Astrocyte (in vitro differentiated cells and primary cell): Measurements from ENCODE around the gene EXOC6B. TPM values are rescaled to one million over a fixed set of nuclear protein-coding genes. Genes with fewer than 3 reads are reported as not detected.

Experiments
- DNase-seq: peaks from one replicate; pipeline ENCODE4 v3.0.0-alpha.2; 2010; ENCODE audit warnings: low read depth
- FAIRE-seq: peaks from 2 replicates; lab custom pipeline; 2011; peaks lifted over from hg19 to GRCh38; lab: Jason Lieb, UNC
- H2AFZ ChIP-seq: 2 replicates; pipeline ENCODE4 v1.6.0; 2012; ENCODE audit warnings: low read depth, low read length, inconsistent platforms
- H3K27ac ChIP-seq: 2 replicates; pipeline ENCODE4 v1.5.1; 2011; ENCODE audit warnings: low read depth, low read length, inconsistent platforms
- H3K27me3 ChIP-seq: 2 replicates; pipeline ENCODE4 v1.6.0; 2011; ENCODE audit warnings: low read length, inconsistent platforms; ENCODE audit not compliant: insufficient read depth
- H3K36me3 ChIP-seq: 2 replicates; pipeline ENCODE4 v1.5.1; 2011; ENCODE audit warnings: low read length, inconsistent platforms; ENCODE audit not compliant: insufficient read depth
- H3K4me1 ChIP-seq: 2 replicates; pipeline ENCODE4 v1.5.1; 2011; ENCODE audit warnings: low read length, inconsistent platforms; ENCODE audit not compliant: insufficient read depth
- H3K4me2 ChIP-seq: 2 replicates; pipeline ENCODE4 v1.6.0; 2012; ENCODE audit warnings: low read length, inconsistent platforms
- H3K4me3 ChIP-seq: 2 replicates; pipeline ENCODE4 v1.5.1; 2011; ENCODE audit warnings: low read depth, mild to moderate bottlenecking, low read length, inconsistent platforms; ENCODE audit not compliant: insufficient read depth
- H3K79me2 ChIP-seq: 2 replicates; pipeline ENCODE4 v1.6.0; 2012; ENCODE audit warnings: mild to moderate bottlenecking, low read length, inconsistent platforms; ENCODE audit not compliant: insufficient read depth
- H3K9ac ChIP-seq: 2 replicates; pipeline ENCODE4 v1.6.0; 2012; ENCODE audit warnings: mild to moderate bottlenecking, low read length, inconsistent platforms
- H3K9me3 ChIP-seq: 2 replicates; pipeline ENCODE4 v1.5.1; 2012; ENCODE audit warnings: low read depth, mild to moderate bottlenecking, low read length, inconsistent platforms; ENCODE audit not compliant: insufficient read depth
- H4K20me1 ChIP-seq: 2 replicates; pipeline ENCODE4 v1.6.0; 2012; ENCODE audit warnings: low read length, inconsistent platforms; ENCODE audit not compliant: insufficient read depth
- H3K27ac Mint-ChIP-seq: one replicate; pipeline ENCODE4 v1.8.0; 2021; ENCODE audit warnings: mild to moderate bottlenecking, mixed read lengths; ENCODE audit not compliant: unreplicated experiment
- H3K27me3 Mint-ChIP-seq: one replicate; pipeline ENCODE4 v1.8.0; 2021; ENCODE audit warnings: low read depth, mixed read lengths; ENCODE audit not compliant: unreplicated experiment
- H3K36me3 Mint-ChIP-seq: one replicate; pipeline ENCODE4 v1.8.0; 2021; ENCODE audit warnings: low read depth, mixed read lengths; ENCODE audit not compliant: unreplicated experiment
- H3K4me1 Mint-ChIP-seq: one replicate; pipeline ENCODE4 v1.8.0; 2021; ENCODE audit warnings: low read depth, mixed read lengths; ENCODE audit not compliant: unreplicated experiment
- H3K4me3 Mint-ChIP-seq: one replicate; pipeline ENCODE4 v1.8.0; 2021; ENCODE audit warnings: mild to moderate bottlenecking, moderate library complexity, mixed read lengths; ENCODE audit not compliant: unreplicated experiment
- H3K9me3 Mint-ChIP-seq: one replicate; pipeline ENCODE4 v1.8.0; 2021; ENCODE audit warnings: mild to moderate bottlenecking, mixed read lengths; ENCODE audit not compliant: unreplicated experiment
- CTCF ChIP-seq: IDR thresholded peaks from 2 replicates; pipeline ENCODE4 v1.5.1; 2011; ENCODE audit warnings: low read depth, mild to moderate bottlenecking, inconsistent platforms, low read length, moderate library complexity; ENCODE audit not compliant: insufficient read depth
- EZH2 ChIP-seq: IDR thresholded peaks from 2 replicates; pipeline ENCODE4 v1.6.1; 2012; ENCODE audit warnings: mild to moderate bottlenecking, low read length, inconsistent platforms; ENCODE audit not compliant: insufficient read depth
- total RNA-seq: library from RNA; stranded (reverse); gene quantifications from 2 replicates; pipeline ENCODE4 v1.2.1, GENCODE V29; 2021

The EXOC6B gene
- total RNA-seq, 1 donor from 2014 or later: 31.8 TPM

- H3K9me3 ChIP-seq: peaks cover 4% of the 10 kb centered on the region
- H3K27me3 ChIP-seq: no peaks in the 10 kb centered on the region
- H3K27ac ChIP-seq: no peak overlapping the region
- Mint-ChIP-seq H3K4me3 (no peak overlapping the region), H3K27me3 (no peaks in the 10 kb centered on the region), H3K4me1 (no peaks in the 10 kb centered on the region), H3K36me3 (peaks cover 3% of the 10 kb centered on the region), H3K9me3 (peaks cover 16% of the 10 kb centered on the region), H3K27ac (no peak overlapping the region)
- FAIRE-seq (no peak), DNase-seq (no peak)
- H3K9ac ChIP-seq: no peak overlapping the region
- H3K4me1 ChIP-seq: no peaks in the 10 kb centered on the region
- H3K36me3 ChIP-seq: no peaks in the 10 kb centered on the region
- no peaks in the 10 kb centered on the region for H3K79me2 ChIP-seq
- H2AFZ ChIP-seq: no peak overlapping the region
- H4K20me1 ChIP-seq: no peaks in the 10 kb centered on the region
- H3K4me2 ChIP-seq: no peak overlapping the region
- no peak overlapping the region for H3K4me3 ChIP-seq
- TF ChIP-seq EZH2 (no peak), CTCF (no peak)
Observed at GRCh38 chr2:72388263-72388662, 437.6 kb downstream of the EXOC6B start.

GRCh38 chr2:72386288-72386687 is 439.5 kb downstream of the EXOC6B start:
- DNase-seq (no peak), FAIRE-seq (no peak)
- peaks cover 4% of the 10 kb centered on the region for H3K9me3 ChIP-seq
- peaks cover 13% of the 10 kb centered on the region for H3K9me3 Mint-ChIP-seq
- H3K79me2 ChIP-seq: no peaks in the 10 kb centered on the region
- no peaks in the 10 kb centered on the region for H3K27me3 ChIP-seq
- no peak overlapping the region for H3K9ac ChIP-seq
- no peak overlapping the region for H3K27ac Mint-ChIP-seq
- TF ChIP-seq EZH2 (no peak), CTCF (no peak)
- H3K27me3 Mint-ChIP-seq: no peaks in the 10 kb centered on the region
- H3K36me3 ChIP-seq: no peaks in the 10 kb centered on the region
- H3K4me2 ChIP-seq: no peak overlapping the region
- no peak overlapping the region for H2AFZ ChIP-seq
- H3K4me3 ChIP-seq: no peak overlapping the region
- no peak overlapping the region for H3K27ac ChIP-seq
- H4K20me1 ChIP-seq: no peaks in the 10 kb centered on the region
- H3K4me3 Mint-ChIP-seq: no peak overlapping the region
- no peaks in the 10 kb centered on the region for H3K4me1 ChIP-seq
- peaks cover 3% of the 10 kb centered on the region for H3K36me3 Mint-ChIP-seq
- H3K4me1 Mint-ChIP-seq: no peaks in the 10 kb centered on the region

- H3K9me3 Mint-ChIP-seq: no peaks in the 10 kb centered on the region
- H3K9me3 ChIP-seq: no peaks in the 10 kb centered on the region
- H3K27me3 Mint-ChIP-seq: no peaks in the 10 kb centered on the region
- TF ChIP-seq CTCF: no peak
- no peak for TF ChIP-seq EZH2
- no peaks in the 10 kb centered on the region for H3K4me1 ChIP-seq
- H3K4me3 ChIP-seq: no peak overlapping the region
- H3K4me3 Mint-ChIP-seq: no peak overlapping the region
- H3K9ac ChIP-seq: no peak overlapping the region
- no peak overlapping the region for H2AFZ ChIP-seq
- peaks cover 2% of the 10 kb centered on the region for H3K4me1 Mint-ChIP-seq
- FAIRE-seq: no peak
- no peak overlapping the region for H3K4me2 ChIP-seq
- DNase-seq: peak; percentile 4
- H3K79me2 ChIP-seq: no peaks in the 10 kb centered on the region
- H4K20me1 ChIP-seq: no peaks in the 10 kb centered on the region
- no peak overlapping the region for H3K27ac ChIP-seq
- no peaks in the 10 kb centered on the region for H3K27me3 ChIP-seq
- no peak overlapping the region for H3K27ac Mint-ChIP-seq
- peaks cover 3% of the 10 kb centered on the region for H3K36me3 Mint-ChIP-seq
- peaks cover 3% of the 10 kb centered on the region for H3K36me3 ChIP-seq
Observed at GRCh38 chr2:72378753-72379348, 447.0 kb downstream of the EXOC6B start.
